Testis (tissue), 3 donors: ENCODE data around the gene ZMAT5. TPM values are rescaled to one million over a fixed set of nuclear protein-coding genes. Genes with fewer than 3 reads are reported as not detected.

Source experiments
- DNase-seq: peaks from one replicate; pipeline ENCODE4 v3.0.0-alpha.2; 2019
- H3K27ac ChIP-seq, 2 donors: fragments of 200-600 bp; sonication (generic); one replicate each; pipeline ENCODE4 v1.5.1; 2019
- H3K27me3 ChIP-seq: fragments of 200-600 bp; sonication (generic); one replicate; pipeline ENCODE4 v1.5.1; 2019
- H3K36me3 ChIP-seq: fragments of 200-600 bp; sonication (generic); one replicate; pipeline ENCODE4 v1.5.1; 2017; ENCODE audit warnings: low read depth; ENCODE audit errors: missing control alignments
- H3K4me1 ChIP-seq: fragments of 200-600 bp; sonication (generic); one replicate; pipeline ENCODE4 v1.5.1; 2019
- H3K4me3 ChIP-seq, 2 donors: fragments of 200-600 bp; sonication (generic); one replicate each; pipeline ENCODE4 v1.5.1; 2017 to 2019
- H3K9me3 ChIP-seq: fragments of 200-600 bp; sonication (generic); one replicate; pipeline ENCODE4 v1.5.1; 2017
- CTCF ChIP-seq, 3 experiments: fragments of 450-650 bp in 2 of 3; fragments of 200-600 bp in 1 of 3; sonication (generic) in 1 of 3; IDR thresholded peaks; one replicate each; pipeline ENCODE4 v1.5.1; 2016 to 2019; ENCODE audit warnings: antibody characterized with exemption in 3 of 3, mild to moderate bottlenecking in 2 of 3, moderate library complexity in 1 of 3
- POLR2A ChIP-seq: fragments of 450-650 bp; IDR thresholded peaks from one replicate; pipeline ENCODE4 v1.6.1; 2017; ENCODE audit warnings: antibody characterized with exemption, mild to moderate bottlenecking, moderate library complexity
- WGBS, 2 donors: methylation state at CpG; one replicate each; pipeline ENCODE4 v1.1.5; 2018; 5-methylcytosine and 5-hydroxymethylcytosine counted together
- intact Hi-C: fragments of 100-400 bp; cut with DNase I; formaldehyde crosslinking; loops from one replicate; pipeline ENCODE4 v1.15.1; 2023; ENCODE audit warnings: low total_unique reads
- polyA plus RNA-seq: library from polyadenylated mRNA; stranded (reverse); fragments of 350-450 nt; fragmentation: Illumina TruSeq; extraction: RNeasy Lipid Tissue Mini Kit (QIAGEN cat#74804); gene quantifications from one replicate; pipeline ENCODE4 v1.2.3, GENCODE V29; 2014; ENCODE audit warnings: low read depth, low replicate concordance; ENCODE audit not compliant: insufficient read depth
- total RNA-seq, 2 donors: library from RNA; depleted of rRNA; stranded (reverse); fragments of >200 nt; gene quantifications; one replicate each; pipeline ENCODE4 v1.2.3, GENCODE V29; 2016

ZMAT5 gene
- total and polyA plus RNA-seq, 3 donors from 2014 or later = 16.7 to 23.4 (median 19.6) TPM

- no peak for DNase-seq
- Histone ChIP-seq H3K36me3 (no peaks in the 10 kb centered on the region), H3K4me3 (no peak overlapping the region), H3K4me1 (peaks cover 18% of the 10 kb centered on the region), H3K27me3 (no peaks in the 10 kb centered on the region), H3K27ac (no peak overlapping the region), H3K9me3 (no peaks in the 10 kb centered on the region)
- intact Hi-C loops = no loop called here
- WGBS, 2 donors = 90 to 92% methylated on average over 16 of the region's 16 CpGs
- TF ChIP-seq CTCF (IDR thresholded peaks at IDR 0.05) (no peak), POLR2A (no peak)
These were observed 68.8 kb downstream of the ZMAT5 start for GRCh38 chr22:29697853-29698598.

GRCh38 chr22:29695129-29695926 lies 71.5 kb downstream of the ZMAT5 start:
- TF ChIP-seq POLR2A (no peak), CTCF (IDR thresholded peaks at IDR 0.05) (no peak)
- Histone ChIP-seq H3K9me3 (no peaks in the 10 kb centered on the region), H3K4me3 (no peak overlapping the region), H3K27me3 (no peaks in the 10 kb centered on the region), H3K4me1 (peaks cover 18% of the 10 kb centered on the region), H3K36me3 (no peaks in the 10 kb centered on the region), H3K27ac (no peak overlapping the region)
- no peak for DNase-seq
- WGBS, 2 donors = 89 to 93% methylated on average over 16 to 33 of the region's 33 CpGs
- intact Hi-C loops = no loop called here

DNA sequence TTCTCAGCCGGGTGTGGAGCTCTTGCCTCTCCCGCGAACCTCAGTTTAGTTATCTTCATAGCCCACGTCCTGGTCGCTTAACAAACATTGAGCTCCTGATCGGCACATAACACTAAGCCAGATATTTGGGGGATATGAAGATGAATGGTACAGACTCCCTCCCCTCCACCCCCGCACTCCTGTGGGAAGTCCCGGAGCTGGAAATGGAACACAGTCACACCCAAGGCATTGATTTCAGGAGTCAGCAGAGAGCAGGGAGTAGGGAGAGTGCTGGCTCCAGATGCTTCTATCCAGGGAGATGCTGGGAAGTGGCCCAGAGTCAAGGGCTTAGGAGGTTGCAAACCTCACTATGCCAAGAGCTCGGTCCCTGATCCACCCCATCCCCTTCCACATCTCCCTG lies 73.1 kb downstream of the ZMAT5 start:
- Histone ChIP-seq H3K27me3 (no peaks in the 10 kb centered on the region), H3K4me3 (no peak overlapping the region), H3K9me3 (no peaks in the 10 kb centered on the region), H3K36me3 (no peaks in the 10 kb centered on the region), H3K27ac (peak overlapping the region in 1 of 2 donors; percentile 14), H3K4me1 (peaks cover 18% of the 10 kb centered on the region)
- no peak for TF ChIP-seq POLR2A
- no peak for TF ChIP-seq CTCF (IDR thresholded peaks at IDR 0.05)
- peak; percentile 48 for DNase-seq
- intact Hi-C loops = no loop called here
- WGBS, 2 donors = 32 to 41% methylated on average over 9 of the region's 9 CpGs

- 17 to 41% methylated on average over 8 of the region's 8 CpGs for WGBS, 2 donors
- no peak overlapping the region for H3K4me3 ChIP-seq
- H3K9me3 ChIP-seq = no peaks in the 10 kb centered on the region
- H3K4me1 ChIP-seq = peaks cover 18% of the 10 kb centered on the region
- DNase-seq = peak; percentile 51
- intact Hi-C loops = no loop called here
- H3K27ac ChIP-seq = peak overlapping the region in 1 of 2 donors; percentile 14
- no peaks in the 10 kb centered on the region for H3K36me3 ChIP-seq
- TF ChIP-seq POLR2A = no peak
- H3K27me3 ChIP-seq = no peaks in the 10 kb centered on the region
These were observed 73.6 kb downstream of the ZMAT5 start for GRCh38 chr22:29693161-29693560.

- Histone ChIP-seq H3K9me3 (no peaks in the 10 kb centered on the region), H3K27me3 (no peaks in the 10 kb centered on the region), H3K36me3 (no peaks in the 10 kb centered on the region), H3K4me3 (no peak overlapping the region), H3K27ac (no peak overlapping the region), H3K4me1 (peaks cover 18% of the 10 kb centered on the region)
- no peak for DNase-seq
- intact Hi-C loops = no loop called here
- 61% methylated on average over 4 of the region's 4 CpGs; no CpG with 5 or more reads in 1 of the 2 donors for WGBS, 2 donors
- TF ChIP-seq CTCF (IDR thresholded peaks at IDR 0.05) (no peak), POLR2A (no peak)
These were observed 74.5 kb downstream of the ZMAT5 start for GRCh38 chr22:29692327-29692640.
